Prostate gland (tissue), 2 donors: ENCODE measurements around the gene C1QTNF12. TPM values are rescaled to one million over a fixed set of nuclear protein-coding genes. Genes with fewer than 3 reads are reported as not detected.

Experiments
- DNase-seq: peaks from one replicate; pipeline ENCODE4 v3.0.0-alpha.2; 2019; ENCODE audit warnings: low spot score
- H3K27ac ChIP-seq, 2 donors: fragments of 200-600 bp; sonication (generic); 2 replicates each; pipeline ENCODE4 v1.5.1; 2017 to 2019
- H3K27me3 ChIP-seq: fragments of 200-600 bp; sonication (generic); replicated peaks from 2 replicates; pipeline ENCODE4 v1.5.1; 2019; ENCODE audit not compliant: insufficient read depth
- H3K36me3 ChIP-seq, 2 donors: fragments of 200-600 bp; sonication (generic); 1 replicate in 1 of 2; 2 replicates in 1 of 2; pipeline versions ENCODE4 v1.5.1 to v1.8.1; 2017 to 2019
- H3K4me1 ChIP-seq: fragments of 200-600 bp; sonication (generic); replicated peaks from 2 replicates; pipeline ENCODE4 v1.5.1; 2019
- H3K4me3 ChIP-seq, 2 donors: fragments of 200-600 bp; sonication (generic); 2 replicates each; pipeline ENCODE4 v1.5.1; 2017 to 2019
- H3K9me3 ChIP-seq: fragments of 200-600 bp; sonication (generic); 2 replicates; pipeline ENCODE4 v1.5.1; 2017
- CTCF ChIP-seq, 4 experiments: fragments of 200-600 bp in 2 of 4; fragments of 450-650 bp in 2 of 4; sonication (generic) in 2 of 4; IDR thresholded peaks; 1 replicate in 3 of 4; 2 replicates in 1 of 4; pipeline ENCODE4 v1.5.1; 2016 to 2019; ENCODE audit warnings: antibody characterized with exemption in 4 of 4, mild to moderate bottlenecking in 2 of 4, moderate library complexity in 2 of 4
- POLR2A ChIP-seq: fragments of 450-650 bp; IDR thresholded peaks from one replicate; pipeline ENCODE4 v1.6.1; 2016; ENCODE audit warnings: antibody characterized with exemption, mild to moderate bottlenecking
- POLR2AphosphoS5 ChIP-seq: sonication (generic); formaldehyde crosslinking; IDR thresholded peaks from one replicate; pipeline ENCODE4 v1.6.1; 2017; ENCODE audit warnings: antibody characterized with exemption
- WGBS: methylation state at CpG from one replicate; pipeline ENCODE4 v1.1.5; 2018; 5-methylcytosine and 5-hydroxymethylcytosine counted together
- intact Hi-C: fragments of 100-400 bp; cut with DNase I; formaldehyde crosslinking; loops from one replicate; pipeline ENCODE4 v1.14.2; 2022
- total RNA-seq, 2 donors: library from RNA; depleted of rRNA; stranded (reverse); fragments of >200 nt; gene quantifications; one replicate each; pipeline ENCODE4 v1.1.0, GENCODE V29; 2016

C1QTNF12 gene
- total RNA-seq, 2 donors from 2014 or later = 3.4 TPM; not detected in 1

GRCh38 chr1:1240348-1240732 lies 6.2 kb downstream of the C1QTNF12 start:
- intact Hi-C loops = no loop called here
- TF ChIP-seq POLR2A (no peak), CTCF (IDR thresholded peaks at IDR 0.05) (no peak), POLR2AphosphoS5 (no peak)
- 73% methylated on average over 2 of the region's 11 CpGs for WGBS
- no peak for DNase-seq
- Histone ChIP-seq H3K27ac (no peak overlapping the region), H3K27me3 (no peaks in the 10 kb centered on the region), H3K4me3 (no peak overlapping the region), H3K4me1 (no peaks in the 10 kb centered on the region), H3K9me3 (no peaks in the 10 kb centered on the region), H3K36me3 (no peaks in the 10 kb centered on the region)

- no peaks in the 10 kb centered on the region for H3K27me3 ChIP-seq
- no peaks in the 10 kb centered on the region for H3K36me3 ChIP-seq
- no peak for TF ChIP-seq POLR2A
- no peak for TF ChIP-seq CTCF (IDR thresholded peaks at IDR 0.05)
- TF ChIP-seq POLR2AphosphoS5 = no peak
- no peak for DNase-seq
- H3K9me3 ChIP-seq = no peaks in the 10 kb centered on the region
- no peak overlapping the region for H3K27ac ChIP-seq
- no peaks in the 10 kb centered on the region for H3K4me1 ChIP-seq
- WGBS = 47% methylated on average over 25 of the region's 30 CpGs
- intact Hi-C loops = no loop called here
- H3K4me3 ChIP-seq = no peak overlapping the region
Observed at GRCh38 chr1:1239614-1240347, 6.7 kb downstream of the C1QTNF12 start.

GRCh38 chr1:1239227-1239613 lies 7.3 kb downstream of the C1QTNF12 start:
- Histone ChIP-seq H3K9me3 (no peaks in the 10 kb centered on the region), H3K4me3 (no peak overlapping the region), H3K27ac (no peak overlapping the region), H3K36me3 (no peaks in the 10 kb centered on the region), H3K27me3 (no peaks in the 10 kb centered on the region), H3K4me1 (no peaks in the 10 kb centered on the region)
- no peak for DNase-seq
- TF ChIP-seq POLR2AphosphoS5 = no peak
- no peak for TF ChIP-seq CTCF (IDR thresholded peaks at IDR 0.05)
- no peak for TF ChIP-seq POLR2A
- 66% methylated on average over 6 of the region's 15 CpGs for WGBS
- intact Hi-C loops = no loop called here

GRCh38 chr1:1238702-1239178 lies 7.8 kb downstream of the C1QTNF12 start:
- no peak for DNase-seq
- Histone ChIP-seq H3K27me3 (no peaks in the 10 kb centered on the region), H3K9me3 (no peaks in the 10 kb centered on the region), H3K27ac (no peak overlapping the region), H3K4me1 (no peaks in the 10 kb centered on the region), H3K36me3 (no peaks in the 10 kb centered on the region), H3K4me3 (no peak overlapping the region)
- 74% methylated on average over 12 of the region's 19 CpGs for WGBS
- TF ChIP-seq POLR2AphosphoS5 = no peak
- TF ChIP-seq CTCF (IDR thresholded peaks at IDR 0.05) = no peak
- no peak for TF ChIP-seq POLR2A
- intact Hi-C loops = no loop called here
